ENCODE data around the gene TRIM38.
"Not testable (repeated sequence)": the region's sequence is repeated elsewhere in the genome, so short reads cannot be mapped to it uniquely, and the experiment has no call there.

The TRIM38 gene

GRCh38 chr6:26009817-26010216, 47.2 kb downstream of the TRIM38 start:
- DNase-seq, result no peak

- DNase-seq, result no peak
Observed at GRCh38 chr6:26012061-26012460, 49.5 kb downstream of the TRIM38 start.

DNA sequence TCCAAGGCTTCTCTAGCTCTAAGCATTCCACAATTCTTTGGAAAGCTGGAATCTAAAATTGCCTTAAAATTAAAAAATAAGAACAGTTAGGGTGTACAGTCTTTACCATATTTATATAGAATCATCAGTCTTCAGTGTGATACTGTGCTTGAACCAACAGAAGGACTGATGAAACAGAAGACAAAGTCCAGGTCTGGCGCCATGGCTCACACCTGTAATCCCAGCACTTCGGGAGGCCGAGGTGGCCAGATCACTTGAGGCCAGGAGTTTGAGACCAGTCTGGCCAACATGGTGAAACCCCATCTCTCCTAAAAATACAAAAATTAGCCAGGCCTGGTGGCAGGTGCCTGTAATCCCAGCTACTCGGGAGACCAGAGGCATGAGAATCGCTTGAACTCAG, 51.8 kb downstream of the TRIM38 start:
- not testable (repeated sequence) for DNase-seq

GRCh38 chr6:26016245-26016962, 53.8 kb downstream of the TRIM38 start:
- no peak for DNase-seq

- no peak for DNase-seq
Observed at GRCh38 chr6:26016963-26017631, 54.5 kb downstream of the TRIM38 start.

DNA sequence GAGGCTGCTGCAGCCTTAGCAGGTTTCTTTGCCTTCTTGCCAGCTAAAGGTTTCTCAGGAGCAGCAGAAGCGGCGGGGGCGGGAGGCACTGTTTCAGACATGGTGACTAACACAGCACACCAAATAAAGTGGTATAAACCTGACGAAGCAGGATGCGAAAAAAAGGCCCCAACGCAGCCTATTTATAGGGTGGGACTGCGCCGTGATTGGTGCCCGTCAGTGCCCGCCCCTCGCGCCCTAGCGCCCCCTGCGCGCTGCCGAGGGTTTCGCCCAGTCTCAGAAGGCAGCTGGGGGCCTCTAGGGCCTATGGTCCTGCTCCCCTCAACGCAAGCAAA, 55.0 kb downstream of the TRIM38 start:
- peak; percentile 75 for DNase-seq

DNA sequence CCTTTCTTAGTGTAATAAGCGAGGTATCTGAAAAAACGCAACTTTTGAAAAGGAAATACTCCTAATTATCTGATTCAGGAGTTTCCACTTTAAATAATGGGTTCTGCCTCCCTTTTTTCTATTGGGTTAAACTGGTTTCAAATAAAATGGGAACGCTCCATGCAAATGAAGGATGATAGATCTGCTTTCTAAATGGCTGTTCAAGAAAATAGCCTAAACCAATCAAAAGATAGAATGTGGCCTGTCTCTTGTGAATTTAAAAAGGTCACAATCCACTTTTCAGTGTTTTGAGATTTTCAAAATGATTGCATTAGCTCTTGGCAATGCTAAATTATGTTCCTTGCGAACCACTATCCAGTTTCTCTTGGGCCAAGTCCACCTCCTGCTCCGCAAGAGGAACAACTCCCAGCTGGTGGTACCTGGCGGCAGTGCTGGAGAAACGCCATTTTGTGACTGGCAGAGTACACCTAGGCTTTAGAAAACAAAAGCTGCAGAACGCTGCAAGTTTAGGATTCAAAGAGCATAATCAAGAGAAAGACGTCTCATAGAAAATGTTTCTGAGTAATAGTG, 56.7 kb downstream of the TRIM38 start:
- DNase-seq, result no peak

- DNase-seq, result no peak
Observed at GRCh38 chr6:26019967-26020328, 57.3 kb downstream of the TRIM38 start.

DNA sequence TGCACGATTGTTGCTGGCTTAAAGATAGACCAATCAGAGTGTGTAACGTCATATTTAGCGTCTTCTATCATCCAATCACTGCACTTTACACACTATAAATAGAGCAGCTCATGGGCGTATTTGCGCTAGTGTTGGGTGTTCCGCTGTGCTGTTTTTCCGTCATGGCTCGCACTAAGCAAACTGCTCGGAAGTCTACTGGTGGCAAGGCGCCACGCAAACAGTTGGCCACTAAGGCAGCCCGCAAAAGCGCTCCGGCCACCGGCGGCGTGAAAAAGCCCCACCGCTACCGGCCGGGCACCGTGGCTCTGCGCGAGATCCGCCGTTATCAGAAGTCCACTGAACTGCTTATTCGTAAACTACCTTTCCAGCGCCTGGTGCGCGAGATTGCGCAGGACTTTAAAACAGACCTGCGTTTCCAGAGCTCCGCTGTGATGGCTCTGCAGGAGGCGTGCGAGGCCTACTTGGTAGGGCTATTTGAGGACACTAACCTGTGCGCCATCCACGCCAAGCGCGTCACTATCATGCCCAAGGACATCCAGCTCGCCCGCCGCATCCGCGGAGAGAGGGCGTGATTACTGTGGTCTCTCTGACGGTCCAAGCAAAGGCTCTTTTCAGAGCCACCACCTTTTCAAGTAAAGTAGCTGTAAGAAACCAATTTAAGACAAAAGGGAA, 57.9 kb downstream of the TRIM38 start:
- peak; percentile 84 for DNase-seq

GRCh38 chr6:26021001-26021349, 58.4 kb downstream of the TRIM38 start:
- no peak for DNase-seq

GRCh38 chr6:26021350-26022131, 58.9 kb downstream of the TRIM38 start:
- peak; percentile 96 for DNase-seq

GRCh38 chr6:26022132-26022472, 59.5 kb downstream of the TRIM38 start:
- peak; percentile 57 for DNase-seq

DNA sequence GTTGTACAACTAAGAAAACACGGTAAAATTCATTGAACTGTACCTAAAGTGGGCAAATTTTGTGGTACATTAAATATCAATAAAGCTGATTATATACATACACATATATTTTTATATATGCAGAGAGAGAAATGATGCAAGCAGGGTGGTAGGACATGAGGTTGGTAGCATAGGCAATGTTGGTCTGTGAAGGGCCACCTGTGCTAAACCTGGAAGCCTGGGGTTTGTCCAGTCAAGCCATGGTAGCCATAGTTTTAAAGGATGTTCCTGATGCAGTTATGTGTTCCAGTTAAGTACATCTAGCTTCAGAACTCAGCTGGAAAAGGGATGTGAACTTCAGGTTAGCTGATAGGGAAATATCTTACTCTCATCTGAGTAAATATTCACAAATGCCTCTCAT, 60.1 kb downstream of the TRIM38 start:
- DNase-seq, result no peak

DNA sequence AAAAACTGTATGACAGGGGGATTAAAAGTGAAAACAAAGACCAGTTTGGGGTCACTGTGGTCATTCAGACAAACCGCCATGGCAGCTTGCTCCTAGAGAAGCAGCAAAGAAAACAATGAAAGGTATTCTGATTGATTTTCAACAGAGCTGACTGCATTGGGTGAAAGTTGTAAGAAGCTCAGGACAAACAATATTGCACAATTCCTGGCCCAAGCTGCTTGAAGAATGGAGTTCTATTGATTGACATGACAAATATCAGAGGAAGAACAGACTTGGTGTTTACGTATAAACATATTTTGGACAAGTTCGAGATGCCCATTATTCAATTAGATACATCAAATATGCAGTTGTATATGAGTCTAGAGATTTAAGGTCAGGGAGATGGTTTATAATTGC, 62.0 kb downstream of the TRIM38 start:
- no peak for DNase-seq

- DNase-seq, result no peak
Observed at GRCh38 chr6:26025047-26025893, 62.7 kb downstream of the TRIM38 start.

GRCh38 chr6:26025894-26026832, 63.6 kb downstream of the TRIM38 start:
- DNase-seq, result peak; percentile 96

GRCh38 chr6:26026833-26027490, 64.4 kb downstream of the TRIM38 start:
- peak; percentile 95 for DNase-seq

GRCh38 chr6:26027491-26028211, 65.0 kb downstream of the TRIM38 start:
- no peak for DNase-seq

GRCh38 chr6:26028212-26028745, 65.7 kb downstream of the TRIM38 start:
- DNase-seq, result no peak
